AG04450 (cell line): ENCODE data around the gene ADAMTS15. TPM values are rescaled to one million over a fixed set of nuclear protein-coding genes. Genes with fewer than 3 reads are reported as not detected.

Experiments used
- CTCF ChIA-PET: fragments of 300-600, 350-600 bp; formaldehyde crosslinking; extraction: SDS; loops from one replicate; lab custom pipeline; 2022; ENCODE audit warnings: antibody characterized with exemption, inconsistent platforms; lab: Charles Lee
- POLR2A ChIA-PET: fragments of 350-600 bp; formaldehyde crosslinking; extraction: SDS; loops from one replicate; lab custom pipeline; 2021; ENCODE audit warnings: antibody characterized with exemption, inconsistent platforms; lab: Yijun Ruan, JAX
- DNase-seq: peaks from one replicate; pipeline ENCODE4 v3.0.0-alpha.2; 2011; ENCODE audit warnings: low read depth, low spot score
- H3K27ac ChIP-seq: one replicate; pipeline ENCODE4 v1.5.1; 2012; ENCODE audit warnings: low read depth, low read length, control low read depth
- H3K27me3 ChIP-seq: one replicate; pipeline ENCODE4 v1.6.0; 2012; ENCODE audit warnings: low read length; ENCODE audit not compliant: control insufficient read depth, insufficient read depth
- H3K4me3 ChIP-seq: 2 replicates; pipeline ENCODE4 v1.5.1; 2011; ENCODE audit warnings: mild to moderate bottlenecking, low read depth, low read length, control low read depth
- H3K9me3 ChIP-seq: 2 replicates; pipeline ENCODE4 v1.5.1; 2012; ENCODE audit warnings: low read length; ENCODE audit not compliant: control insufficient read depth, insufficient read depth
- polyA plus RNA-seq: library from polyadenylated mRNA; depleted of rRNA; stranded (reverse); fragments of >200 nt; gene quantifications from 2 replicates; pipeline ENCODE4 v1.2.3, GENCODE V29; 2011
- TF ChIP-seq, protein P1 (sequence below): IDR thresholded peaks from 2 replicates; pipeline ENCODE4 v1.5.1; 2011; ENCODE audit warnings: low read depth, low read length, control low read depth, inconsistent platforms

The ADAMTS15 gene
- polyA plus RNA-seq, 1 experiment: 5.8 TPM

DNA sequence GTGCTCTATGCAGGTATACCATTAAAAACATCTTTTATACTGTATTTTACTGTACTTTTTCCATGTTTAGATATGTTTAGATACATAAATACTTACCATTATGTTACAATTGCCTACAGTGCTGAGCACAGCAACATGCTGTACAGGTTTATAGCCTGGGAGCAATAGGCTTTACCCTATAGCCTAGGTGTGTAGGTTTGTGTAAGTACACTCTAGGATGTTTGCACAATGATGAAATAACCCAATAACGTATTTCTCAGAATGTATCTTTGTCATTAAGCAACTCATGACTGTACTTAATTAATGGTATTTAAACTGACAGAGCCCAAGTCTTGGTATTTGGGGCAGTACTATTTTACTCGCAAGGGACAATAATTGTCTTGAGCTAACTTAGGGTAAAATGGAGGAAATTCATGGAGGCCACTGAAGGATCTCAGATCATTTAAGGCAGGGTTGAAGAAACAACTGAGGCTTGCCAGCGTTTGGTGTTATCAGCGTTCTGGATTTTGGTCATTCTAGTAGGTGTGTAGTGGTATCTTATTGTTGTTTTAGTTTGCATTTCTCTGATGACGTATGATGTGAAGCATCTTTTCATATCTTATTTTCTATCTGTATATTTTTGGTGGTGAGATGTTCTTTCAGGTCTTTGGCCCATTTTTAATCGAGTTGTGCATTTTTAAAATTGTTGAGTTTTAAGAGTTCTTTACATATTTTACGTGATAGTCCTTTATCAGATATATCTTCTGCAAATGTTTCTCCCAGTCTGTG lies 42.4 kb downstream of the ADAMTS15 start:
- no peak overlapping the region for H3K27ac ChIP-seq
- TF ChIP-seq, protein P1, sequence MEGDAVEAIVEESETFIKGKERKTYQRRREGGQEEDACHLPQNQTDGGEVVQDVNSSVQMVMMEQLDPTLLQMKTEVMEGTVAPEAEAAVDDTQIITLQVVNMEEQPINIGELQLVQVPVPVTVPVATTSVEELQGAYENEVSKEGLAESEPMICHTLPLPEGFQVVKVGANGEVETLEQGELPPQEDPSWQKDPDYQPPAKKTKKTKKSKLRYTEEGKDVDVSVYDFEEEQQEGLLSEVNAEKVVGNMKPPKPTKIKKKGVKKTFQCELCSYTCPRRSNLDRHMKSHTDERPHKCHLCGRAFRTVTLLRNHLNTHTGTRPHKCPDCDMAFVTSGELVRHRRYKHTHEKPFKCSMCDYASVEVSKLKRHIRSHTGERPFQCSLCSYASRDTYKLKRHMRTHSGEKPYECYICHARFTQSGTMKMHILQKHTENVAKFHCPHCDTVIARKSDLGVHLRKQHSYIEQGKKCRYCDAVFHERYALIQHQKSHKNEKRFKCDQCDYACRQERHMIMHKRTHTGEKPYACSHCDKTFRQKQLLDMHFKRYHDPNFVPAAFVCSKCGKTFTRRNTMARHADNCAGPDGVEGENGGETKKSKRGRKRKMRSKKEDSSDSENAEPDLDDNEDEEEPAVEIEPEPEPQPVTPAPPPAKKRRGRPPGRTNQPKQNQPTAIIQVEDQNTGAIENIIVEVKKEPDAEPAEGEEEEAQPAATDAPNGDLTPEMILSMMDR: no peak
- no peak for DNase-seq
- no peaks in the 10 kb centered on the region for H3K27me3 ChIP-seq
- H3K9me3 ChIP-seq: peaks cover 6% of the 10 kb centered on the region; the same call in 1 of the 2 replicates
- H3K4me3 ChIP-seq: no peak overlapping the region
- CTCF ChIA-PET: interaction anchor here (1.0 kb wide), 1 partner anchor 371 kb away, joined by 3 read pairs; no protein-coding TSS in a partner anchor
- POLR2A ChIA-PET: no interaction called here

DNA sequence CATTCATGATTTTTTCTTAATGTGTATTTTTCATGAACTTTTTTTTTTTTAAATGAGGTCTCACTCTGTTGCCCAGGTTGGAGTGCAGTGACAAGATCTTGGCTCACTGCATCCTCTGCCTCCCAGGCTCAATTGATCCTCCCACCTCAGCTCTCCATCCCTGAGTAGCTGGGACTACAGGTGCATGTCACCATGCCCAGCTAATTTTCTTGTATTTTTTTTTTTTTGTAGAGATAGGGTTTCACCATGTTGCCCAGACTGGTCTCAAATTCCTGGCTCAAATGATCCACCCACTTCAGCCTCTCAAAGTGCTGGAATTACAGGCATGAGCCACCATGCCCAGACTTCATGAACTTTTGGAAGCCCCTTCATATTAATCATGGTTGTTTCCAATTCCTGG lies 49.7 kb downstream of the ADAMTS15 start:
- CTCF ChIA-PET: interaction anchor here (0.6 kb wide), 1 partner anchor 254 kb away, joined by 4 read pairs; no protein-coding TSS in a partner anchor

DNA sequence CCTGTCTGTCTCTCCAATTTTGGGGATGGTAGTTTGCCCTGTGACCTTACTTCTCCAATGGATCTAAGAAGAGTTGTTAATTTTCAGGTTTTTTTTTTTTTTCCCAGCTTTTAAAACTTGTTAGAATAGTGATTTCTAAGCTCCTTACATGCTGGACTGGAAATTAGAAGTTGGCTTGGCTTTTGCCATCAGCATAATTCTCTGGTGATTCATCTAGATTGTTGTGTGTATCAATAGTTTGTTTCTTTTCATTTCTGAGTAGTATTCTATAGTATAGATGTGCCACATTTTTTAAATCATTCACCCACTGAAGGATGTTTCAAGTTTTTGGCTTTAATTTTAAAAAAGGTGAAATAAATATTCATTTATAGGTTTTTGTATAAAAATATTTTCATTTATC lies 51.4 kb downstream of the ADAMTS15 start:
- CTCF ChIA-PET: interaction anchor here (0.6 to 1.1 kb wide), 3 partner anchors 65 to 328 kb away, joined by 3 to 7 read pairs (median 5); no protein-coding TSS in a partner anchor
- TF ChIP-seq, protein P1: no peak
- no peak for DNase-seq
- POLR2A ChIA-PET: no interaction called here
- Histone ChIP-seq H3K9me3 (peaks cover 11% of the 10 kb centered on the region; the same call in 1 of the 2 replicates), H3K27ac (no peak overlapping the region), H3K27me3 (no peaks in the 10 kb centered on the region), H3K4me3 (no peak overlapping the region)

More for the DNA sequence above, 49.7 kb downstream of the ADAMTS15 start:
- TF ChIP-seq, protein P1: no peak
- no peak overlapping the region for H3K27ac ChIP-seq
- DNase-seq: no peak
- peaks cover 7% of the 10 kb centered on the region; the same call in 1 of the 2 replicates for H3K9me3 ChIP-seq
- no peak overlapping the region for H3K4me3 ChIP-seq
- POLR2A ChIA-PET: no interaction called here
- no peaks in the 10 kb centered on the region for H3K27me3 ChIP-seq

DNA sequence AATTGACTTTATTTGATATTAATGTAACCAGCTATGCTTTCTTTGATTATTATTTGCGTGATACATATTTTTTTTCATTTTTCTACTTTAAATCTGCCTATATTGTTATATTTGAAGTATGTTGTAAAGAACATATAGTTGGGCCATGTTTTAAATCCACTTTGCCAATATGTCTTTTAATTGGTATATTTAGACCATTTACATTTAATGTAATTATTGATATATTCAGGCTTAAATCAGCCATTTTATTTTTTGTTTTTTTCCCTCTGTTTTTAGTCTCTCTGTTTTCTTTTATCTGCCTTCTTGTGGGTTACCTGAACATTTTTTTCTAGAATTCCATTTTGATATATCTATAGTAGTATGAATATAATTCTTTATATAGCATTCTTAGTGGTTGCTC lies 55.9 kb downstream of the ADAMTS15 start:
- ChIA-PET CTCF (no interaction called here), POLR2A (no interaction called here)
- Histone ChIP-seq H3K9me3 (peaks cover 15% of the 10 kb centered on the region), H3K27ac (no peak overlapping the region), H3K4me3 (no peak overlapping the region), H3K27me3 (no peaks in the 10 kb centered on the region)
- TF ChIP-seq, protein P1: no peak
- no peak for DNase-seq

DNA sequence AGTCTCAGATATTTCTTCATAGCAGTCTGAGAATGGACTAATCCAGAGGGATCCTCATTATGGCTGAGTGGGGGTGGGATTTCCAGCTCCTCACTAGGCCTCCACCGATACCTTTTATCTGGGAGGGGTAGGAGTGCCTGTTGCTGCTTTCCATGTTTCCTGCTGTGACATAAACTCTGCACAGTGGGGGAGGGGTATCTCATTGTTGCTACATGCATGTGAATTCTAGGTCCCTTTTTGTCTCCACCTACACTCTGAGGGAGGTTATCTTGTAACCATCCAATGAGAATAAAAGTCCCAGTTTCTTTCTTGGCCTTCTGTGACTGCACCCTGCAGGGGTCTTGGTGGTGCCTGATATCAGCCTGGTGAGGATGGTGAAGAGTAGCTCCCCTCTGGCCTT lies 60.5 kb downstream of the ADAMTS15 start:
- ChIA-PET POLR2A (no interaction called here), CTCF (no interaction called here)
- H3K9me3 ChIP-seq: peaks cover 13% of the 10 kb centered on the region
- H3K27ac ChIP-seq: no peak overlapping the region
- TF ChIP-seq, protein P1: no peak
- H3K4me3 ChIP-seq: no peak overlapping the region
- DNase-seq: no peak
- no peaks in the 10 kb centered on the region for H3K27me3 ChIP-seq
